GM11168 (cell line): ENCODE measurements around the gene PSME4.
"Not testable (repeated sequence)": the region's sequence is repeated elsewhere in the genome, so short reads cannot be mapped to it uniquely, and the experiment has no call there.

Source experiments
- in situ Hi-C: fragments of 300-500 bp; cut with MboI; formaldehyde crosslinking; loops from one replicate; pipeline ENCODE4 v1.12.0; 2022; ENCODE audit warnings: low sequenced_read_pairs; ENCODE audit not compliant: unreplicated experiment

The PSME4 gene

DNA sequence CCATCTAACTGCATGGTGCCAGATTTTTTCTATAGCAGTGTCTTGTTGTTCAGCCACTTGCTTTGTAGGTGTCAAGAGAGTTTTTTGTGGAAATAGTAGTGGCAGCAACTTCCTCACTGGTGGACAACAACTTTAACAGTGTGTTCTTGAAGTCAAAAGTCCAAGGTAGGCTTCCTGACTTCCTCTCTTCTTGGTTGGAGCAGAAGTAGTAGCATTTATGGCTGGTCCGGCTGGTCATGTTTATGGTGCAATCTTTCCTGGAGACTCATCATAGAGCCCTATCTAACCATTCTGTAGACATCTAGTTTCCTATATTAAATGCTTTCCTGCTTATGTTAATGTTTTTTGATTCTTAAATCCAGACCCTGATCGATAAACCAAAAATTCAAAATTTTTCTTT, 122.7 kb downstream of the PSME4 start:
- in situ Hi-C loops: no loop called here

DNA sequence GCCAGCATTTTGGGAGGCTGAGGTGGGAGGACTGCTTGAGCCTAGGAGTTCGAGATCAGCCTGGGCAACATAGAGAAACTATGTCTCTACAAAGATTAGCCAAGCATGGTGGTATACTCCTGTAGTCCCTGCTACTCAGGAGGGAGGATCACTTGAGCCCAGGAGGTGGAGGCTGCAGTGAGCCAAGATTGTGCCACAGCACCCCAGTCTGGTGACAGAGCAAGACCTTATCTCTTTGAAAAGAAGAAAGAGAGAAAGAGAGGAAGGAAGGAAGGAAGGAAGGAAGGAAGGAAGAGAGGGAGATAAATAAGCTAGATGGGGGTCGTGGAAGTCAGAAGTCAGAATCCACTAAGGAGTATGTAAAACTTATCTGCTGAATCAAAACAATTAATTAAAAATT, 127.2 kb downstream of the PSME4 start:
- in situ Hi-C loops: no loop called here

DNA sequence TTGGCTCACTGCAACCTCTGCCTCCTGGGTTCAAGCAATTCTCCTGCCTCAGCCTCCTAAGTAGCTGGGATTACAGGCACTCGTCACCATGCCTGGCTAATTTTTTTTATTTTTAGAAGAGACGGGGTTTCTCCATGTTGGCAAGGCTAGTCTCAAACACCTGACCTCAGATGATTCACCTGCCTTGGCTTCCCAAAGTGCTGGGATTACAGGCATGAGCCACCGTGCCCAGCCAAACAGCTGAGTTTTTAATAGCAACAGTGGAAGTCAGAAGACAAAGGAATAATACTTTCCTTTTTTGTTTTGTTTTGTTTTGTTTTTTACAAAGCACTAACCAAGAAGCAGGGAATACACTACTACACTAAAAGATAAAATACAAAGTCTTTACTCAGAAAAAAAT, 127.9 kb downstream of the PSME4 start:
- in situ Hi-C loops: no loop called here

DNA sequence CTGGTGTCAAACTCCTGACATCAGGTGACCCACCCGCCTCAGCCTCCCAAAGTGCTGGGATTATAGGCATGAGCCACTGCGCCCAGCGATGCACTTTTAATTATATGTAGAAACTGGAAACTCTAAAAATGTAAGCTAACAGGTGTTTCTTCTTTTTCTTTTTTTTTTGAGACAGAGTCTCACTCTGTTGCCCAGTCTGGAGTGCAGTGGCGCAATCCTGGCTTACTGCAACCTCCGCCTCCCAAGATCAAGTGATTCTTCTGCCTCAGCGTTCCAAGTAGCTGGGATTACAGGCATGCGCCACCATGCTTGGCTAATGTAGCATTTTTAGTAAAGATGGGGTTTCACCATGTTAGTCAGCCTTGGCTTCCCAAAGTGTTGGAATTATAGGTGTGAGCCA, 129.1 kb downstream of the PSME4 start:
- in situ Hi-C loops: not testable (repeated sequence)

DNA sequence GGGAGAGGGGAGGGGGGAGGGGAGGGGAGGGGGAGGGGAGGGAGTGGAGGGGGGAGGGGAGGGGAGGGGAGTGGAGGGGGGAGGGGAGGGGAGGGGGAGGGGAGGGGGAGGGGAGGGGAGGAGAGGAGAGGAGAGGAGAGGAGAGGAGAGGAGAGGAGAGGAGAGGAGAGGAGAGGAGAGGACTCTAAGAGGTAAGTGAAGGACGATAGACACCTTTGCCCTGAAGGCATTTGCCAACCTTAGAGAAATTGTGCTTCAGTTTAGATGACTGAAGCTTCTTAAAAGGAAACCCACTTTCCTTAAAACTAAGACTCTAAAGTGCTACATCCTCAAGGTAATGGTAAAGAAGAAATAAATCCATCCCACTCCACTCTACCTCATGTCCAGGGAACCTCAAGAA, 130.2 kb downstream of the PSME4 start:
- in situ Hi-C loops: no loop called here

DNA sequence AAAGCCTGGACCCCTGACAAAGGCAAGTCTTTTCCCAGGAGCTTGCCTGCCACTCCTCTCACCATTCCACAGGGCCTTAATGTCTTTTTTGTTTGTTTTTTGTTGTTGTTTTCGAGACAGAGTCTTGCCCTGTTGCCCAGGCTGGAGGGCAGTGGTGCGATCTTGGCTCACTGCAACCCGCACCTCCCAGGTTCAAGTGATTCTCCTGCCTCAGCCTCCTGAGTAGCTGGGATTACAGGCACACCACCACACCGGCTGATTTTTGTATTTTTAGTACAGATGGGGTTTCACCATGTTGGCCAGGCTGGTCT, 140.9 kb downstream of the PSME4 start:
- in situ Hi-C loops: not testable (repeated sequence)

DNA sequence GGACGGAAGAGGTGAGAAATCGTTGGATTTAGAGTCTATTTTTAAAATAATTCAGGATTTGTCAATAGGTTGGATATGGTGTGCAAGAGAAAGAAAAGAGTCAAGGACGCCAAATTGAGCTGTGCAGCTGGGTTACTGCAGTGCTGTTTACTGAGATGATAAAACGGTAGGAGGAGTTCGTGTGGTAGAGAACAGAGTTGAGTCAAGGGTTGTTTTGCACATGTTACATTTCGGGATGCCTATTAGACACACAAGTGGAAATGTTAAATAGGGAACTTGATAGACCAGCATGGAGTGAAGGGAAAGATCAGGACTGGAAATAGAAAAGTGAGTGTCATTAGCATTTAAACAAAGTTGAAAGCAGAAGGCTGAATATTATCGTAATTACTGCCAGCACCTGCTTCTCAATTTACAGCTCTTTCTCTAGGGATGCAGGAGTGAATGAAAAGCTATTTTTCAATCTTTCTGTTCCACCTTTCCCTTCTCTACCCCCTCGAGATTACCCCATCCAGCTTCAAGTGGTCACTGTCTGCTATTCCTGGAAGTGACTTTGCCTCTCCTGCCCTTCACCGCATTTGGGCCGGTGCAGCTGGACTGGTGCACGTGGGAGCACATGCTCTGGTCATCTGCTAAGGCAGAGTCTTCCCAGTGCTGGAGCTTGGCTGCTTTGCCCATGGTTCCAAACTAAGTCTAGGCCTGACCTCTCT, 141.4 kb downstream of the PSME4 start:
- in situ Hi-C loops: no loop called here

DNA sequence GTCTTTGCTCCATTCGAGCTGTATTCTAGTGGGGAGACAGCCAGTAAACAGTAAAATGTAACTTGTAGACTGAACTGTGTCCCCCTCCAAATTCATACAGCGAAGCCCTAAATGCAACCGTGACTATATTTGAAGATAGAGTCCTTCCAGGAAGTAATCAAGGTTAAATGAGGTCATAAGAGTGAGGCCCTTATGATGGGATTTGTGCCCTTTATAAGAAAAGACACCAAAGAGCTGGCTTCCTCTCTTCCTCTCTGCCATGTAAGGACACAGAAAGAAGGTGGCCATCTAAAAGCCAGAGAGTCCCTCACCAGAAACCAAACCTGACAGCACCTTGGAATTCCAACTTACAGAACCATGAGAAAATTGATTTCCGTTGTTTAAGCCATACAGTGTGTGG, 142.5 kb downstream of the PSME4 start:
- in situ Hi-C loops: no loop called here

DNA sequence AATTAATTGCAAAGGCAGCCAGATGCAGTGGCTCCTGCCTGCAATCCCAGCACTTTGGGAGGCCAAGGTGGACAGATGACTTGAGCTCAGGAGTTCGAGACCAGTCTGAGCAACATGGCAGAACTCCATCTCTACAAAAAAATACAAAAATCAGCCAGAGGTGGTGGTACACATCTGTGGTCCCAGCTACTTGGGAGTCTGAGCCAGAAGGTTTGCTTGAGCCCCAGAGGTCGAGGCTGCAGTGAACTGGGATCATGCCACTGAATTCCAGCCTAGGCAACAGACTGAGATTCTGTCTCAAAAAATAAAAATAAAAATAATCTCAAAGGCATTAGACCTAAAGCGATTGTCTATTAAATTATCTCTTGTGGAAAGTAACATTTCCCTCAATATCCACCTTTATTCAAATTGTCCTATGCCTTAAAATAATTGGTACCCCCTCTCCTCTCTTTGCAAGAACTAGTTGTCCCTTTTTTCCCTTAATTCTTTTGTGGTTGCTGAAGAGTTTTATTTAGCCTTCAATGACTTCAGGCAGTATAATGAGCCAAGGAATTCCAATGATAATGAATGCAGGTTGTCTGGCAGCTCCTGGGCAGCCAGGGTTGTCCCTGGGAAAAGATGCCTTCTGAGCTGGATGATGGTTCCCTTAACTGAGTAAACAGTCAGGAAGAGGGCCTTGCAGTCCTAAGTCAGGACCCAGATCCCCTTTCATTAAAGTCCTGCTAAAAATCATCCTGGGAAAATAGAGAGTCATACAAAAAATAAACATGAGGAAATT, 143.2 kb downstream of the PSME4 start:
- in situ Hi-C loops: no loop called here

DNA sequence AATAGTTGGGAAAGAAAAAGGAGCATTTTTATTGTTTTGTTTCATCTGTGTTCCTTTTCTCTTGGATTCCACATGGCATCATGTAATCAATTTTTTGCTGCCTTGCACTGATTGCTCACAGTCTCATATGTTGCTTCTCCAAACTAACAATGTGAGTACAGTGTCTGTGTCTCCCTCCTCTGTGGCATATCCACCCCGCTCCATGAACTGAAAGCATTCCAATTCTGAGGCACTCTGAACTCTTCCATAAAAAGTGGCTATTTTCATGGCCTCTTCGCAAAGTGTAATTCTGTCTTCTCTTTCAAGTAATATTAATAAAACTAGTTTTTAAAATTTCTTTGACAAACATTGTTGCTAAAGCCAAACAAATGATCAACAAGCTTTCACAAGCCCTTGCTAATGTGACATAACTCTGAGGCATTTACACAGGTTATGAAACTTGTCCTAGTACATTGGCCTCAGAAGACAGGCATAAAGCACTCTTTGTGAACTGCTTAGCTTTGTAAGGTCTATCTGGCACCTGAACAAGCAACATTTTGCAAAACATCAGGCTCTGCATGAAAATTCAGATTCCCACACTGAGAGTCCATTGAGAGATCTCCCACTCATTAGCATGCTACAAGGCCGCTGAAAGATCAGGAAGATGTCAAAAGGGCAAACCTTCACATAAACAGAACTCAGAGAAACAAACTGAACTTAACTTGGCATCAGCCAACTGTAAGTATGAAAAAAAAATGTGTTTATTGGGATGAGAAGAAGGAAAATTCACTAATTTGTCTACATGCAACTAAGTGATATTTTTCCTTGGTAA, 144.0 kb downstream of the PSME4 start:
- in situ Hi-C loops: no loop called here

DNA sequence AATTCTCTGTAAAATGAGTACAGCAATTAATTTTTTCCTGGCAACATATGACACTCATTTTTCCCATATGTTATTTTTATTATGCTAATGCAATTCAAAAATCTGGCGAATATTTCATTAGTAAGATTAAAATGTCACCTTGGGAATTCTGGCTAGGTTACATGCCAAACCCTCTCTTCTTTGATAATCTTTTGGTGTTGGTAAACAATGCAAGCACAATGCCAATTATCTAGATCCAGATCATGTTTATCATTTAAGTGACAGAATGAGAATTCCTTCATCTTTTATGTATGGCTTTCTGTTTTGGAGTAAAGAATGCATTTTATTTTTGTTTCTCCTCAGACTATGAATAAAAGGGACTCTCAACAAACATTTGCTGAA, 144.8 kb downstream of the PSME4 start:
- in situ Hi-C loops: no loop called here

DNA sequence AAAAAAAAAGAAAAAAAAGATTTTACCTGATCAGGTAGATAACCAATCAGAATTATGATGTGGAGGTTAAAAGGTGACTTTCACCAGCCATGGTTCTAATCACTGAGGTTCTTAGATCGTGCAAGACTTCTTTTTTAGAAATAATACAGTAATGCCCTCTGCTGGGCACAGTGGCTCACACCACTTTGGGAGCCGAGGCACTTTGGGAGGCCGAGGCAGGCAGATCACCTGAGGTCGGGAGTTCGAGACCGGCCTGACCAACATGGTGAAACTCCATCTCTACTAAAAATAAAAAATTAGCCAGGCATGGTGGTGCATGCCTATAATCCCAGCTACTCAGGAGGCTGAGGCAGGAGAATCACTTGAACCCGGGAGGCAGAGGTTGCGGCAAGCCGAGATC, 147.2 kb downstream of the PSME4 start:
- in situ Hi-C loops: not testable (repeated sequence)

DNA sequence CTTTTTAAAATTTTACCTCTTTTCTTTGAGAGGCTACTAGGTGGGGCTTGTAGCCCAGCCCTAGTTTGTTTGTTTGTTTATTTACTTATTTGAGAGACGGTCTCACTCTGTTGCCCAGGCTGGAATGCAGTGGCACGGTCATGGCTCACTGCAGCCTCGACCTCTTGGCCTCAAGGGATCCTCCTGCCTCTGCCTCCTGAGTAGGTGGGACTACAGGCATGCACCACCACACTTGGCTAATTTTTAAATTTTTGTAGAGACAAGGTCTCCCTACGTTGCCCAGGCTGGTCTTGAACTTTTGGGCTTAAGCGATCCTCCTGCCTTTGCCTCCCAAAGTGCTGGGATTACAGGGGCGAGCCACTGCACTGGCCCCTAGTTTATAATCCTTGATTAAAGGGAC, 149.0 kb downstream of the PSME4 start:
- in situ Hi-C loops: no loop called here

DNA sequence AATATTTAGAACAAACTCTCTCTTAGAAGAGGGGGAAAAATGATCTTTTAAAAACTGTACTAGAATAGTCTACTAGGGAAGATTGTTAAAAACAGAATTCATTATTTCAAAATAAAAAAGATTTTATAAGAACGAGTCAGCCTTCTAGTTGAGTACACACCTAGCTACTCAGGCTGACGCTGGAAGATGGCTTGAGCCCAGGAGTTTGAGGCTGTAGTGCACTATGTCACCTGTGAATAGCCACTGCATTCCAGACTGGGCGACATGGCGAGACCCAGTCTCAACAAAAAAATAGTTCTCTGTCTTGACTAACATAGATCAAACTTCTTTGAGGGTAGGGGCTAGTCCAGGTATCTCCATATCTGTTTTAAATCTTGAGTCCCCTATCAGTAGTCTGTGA, 150.1 kb downstream of the PSME4 start:
- in situ Hi-C loops: no loop called here

DNA sequence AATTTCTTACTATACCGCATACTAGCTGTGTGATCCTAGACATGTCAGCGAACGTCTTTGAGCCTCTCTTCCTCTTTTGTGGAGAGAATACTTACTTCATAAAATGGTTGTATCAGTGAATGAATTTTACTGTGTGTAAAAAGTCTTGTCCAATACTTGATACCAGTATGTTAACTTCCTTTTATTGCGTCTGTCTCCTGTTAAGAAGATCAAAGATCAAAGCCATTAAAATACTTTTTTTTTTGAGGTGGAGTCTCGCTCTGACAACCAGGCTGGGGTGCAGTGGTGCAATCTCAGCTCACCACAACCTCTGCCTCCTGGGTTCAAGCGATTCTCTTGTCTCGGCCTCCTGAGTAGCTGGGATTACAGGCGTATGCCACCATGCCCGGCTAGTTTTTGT, 150.7 kb downstream of the PSME4 start:
- in situ Hi-C loops: no loop called here

DNA sequence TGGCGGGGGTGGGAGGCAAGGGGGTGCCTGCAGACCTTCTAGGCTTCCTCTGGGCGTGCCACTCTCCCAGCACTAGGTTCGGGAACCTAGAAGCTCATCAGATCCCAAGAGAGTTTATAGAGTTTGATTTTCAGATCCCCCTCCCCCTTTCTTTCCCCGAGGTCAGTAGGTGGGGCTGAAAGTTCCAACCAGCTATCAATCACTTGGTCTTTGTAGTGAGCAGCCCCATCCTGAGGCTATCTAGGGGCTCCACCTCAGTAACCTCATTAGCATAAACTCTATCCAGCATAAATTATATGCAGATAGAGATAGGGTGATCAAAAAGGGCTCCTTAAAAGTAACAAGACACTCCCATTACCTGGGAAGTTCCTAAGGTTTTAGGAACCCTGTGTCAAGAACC, 151.2 kb downstream of the PSME4 start:
- in situ Hi-C loops: no loop called here

DNA sequence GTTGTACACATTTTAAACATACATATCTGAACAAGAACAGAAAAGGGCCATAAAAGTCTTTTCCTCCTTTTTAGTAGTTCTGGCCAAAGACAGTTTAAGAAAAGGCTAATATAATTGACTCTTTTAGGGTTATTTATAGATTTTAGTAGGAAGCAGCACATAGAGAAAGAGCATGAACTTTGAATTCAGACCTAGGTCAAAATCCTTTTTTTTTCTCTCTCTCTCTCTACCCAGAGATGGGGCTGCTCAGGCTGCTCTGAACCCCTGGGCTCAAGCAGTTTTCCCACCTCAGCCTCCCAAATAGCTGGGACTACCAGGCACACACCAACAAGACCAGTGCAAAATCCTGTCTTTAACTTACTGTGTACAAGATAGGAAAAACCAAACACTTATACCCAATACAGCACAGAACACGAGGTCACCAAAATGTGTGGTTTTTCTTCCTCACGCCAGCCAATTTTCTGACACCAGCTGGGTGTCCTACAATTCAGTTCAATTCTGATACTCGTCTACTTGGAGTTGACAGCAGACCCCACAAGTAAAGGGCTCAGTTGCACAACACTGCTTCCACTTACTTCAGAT, 151.8 kb downstream of the PSME4 start:
- in situ Hi-C loops: no loop called here
